Mesenteric fat pad (tissue), 1 donor: ENCODE measurements around the gene SFXN5. TPM values are rescaled to one million over a fixed set of nuclear protein-coding genes. Genes with fewer than 3 reads are reported as not detected.

ENCODE experiments used
- DNase-seq: peaks from one replicate; pipeline ENCODE4 v3.0.0-alpha.2; 2020; ENCODE audit warnings: low spot score
- total RNA-seq: library from RNA; stranded (reverse); fragmentation: NEBNext Ultra II Directional; extraction: Animal tissue kit (Norgen Biotek cat#: 25700); gene quantifications from one replicate; pipeline ENCODE4 v1.2.1, GENCODE V29; 2021
- donor health status: DM: yes; HTN: yes; CAD: no.

The SFXN5 gene
- total RNA-seq, 1 donor from 2014 or later: 11.7 TPM

GRCh38 chr2:72944804-72945449 is 126.6 kb downstream of the SFXN5 start:
- DNase-seq: no peak

DNA sequence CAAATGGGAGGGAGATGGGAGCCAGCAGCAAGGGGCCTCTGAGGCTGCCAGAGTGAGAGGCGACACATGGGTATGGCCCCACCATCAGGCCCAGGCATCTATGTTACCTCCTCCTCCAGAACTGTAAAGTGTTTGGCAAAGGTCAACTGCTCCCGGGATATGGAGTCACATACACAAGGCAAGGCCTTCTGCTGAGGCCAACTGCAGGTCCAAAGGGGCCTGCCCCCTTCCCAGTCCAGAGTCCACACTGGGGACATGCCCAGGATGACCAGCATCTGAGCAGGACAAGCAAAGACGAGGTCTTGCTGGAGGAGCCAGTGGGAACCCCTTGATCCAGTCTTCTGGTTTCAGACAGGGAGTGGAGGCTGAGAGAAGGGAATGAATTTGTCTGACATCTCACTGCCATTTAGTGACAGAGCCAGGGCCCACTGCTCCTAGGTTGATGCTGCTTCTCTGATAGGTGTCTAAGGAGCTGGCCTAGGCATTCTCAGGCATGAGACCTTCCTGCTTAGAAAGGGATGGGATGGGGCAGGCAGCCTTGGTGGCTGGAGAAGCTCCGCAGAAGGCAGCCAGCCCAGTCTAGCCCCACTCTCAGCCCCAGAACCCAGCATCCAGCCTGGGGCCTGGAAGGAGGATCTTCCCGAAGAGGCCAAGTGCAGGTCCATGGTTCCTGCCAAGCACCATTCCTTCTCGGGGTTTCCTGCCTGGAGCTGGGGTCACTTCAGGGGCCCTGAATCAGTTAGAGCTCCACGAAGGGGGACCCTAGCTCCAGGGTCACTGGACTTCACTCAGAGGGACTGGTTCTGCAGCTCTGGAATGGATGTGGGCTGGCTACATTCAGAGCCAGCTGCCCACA is 127.7 kb downstream of the SFXN5 start:
- no peak for DNase-seq

GRCh38 chr2:72942881-72943418 is 128.6 kb downstream of the SFXN5 start:
- DNase-seq: no peak

GRCh38 chr2:72942293-72942692 is 129.2 kb downstream of the SFXN5 start:
- DNase-seq: no peak

- no peak for DNase-seq
Measured at GRCh38 chr2:72940786-72941185, 130.7 kb downstream of the SFXN5 start.

- no peak for DNase-seq
Measured at GRCh38 chr2:72940361-72940760, 131.2 kb downstream of the SFXN5 start.

DNA sequence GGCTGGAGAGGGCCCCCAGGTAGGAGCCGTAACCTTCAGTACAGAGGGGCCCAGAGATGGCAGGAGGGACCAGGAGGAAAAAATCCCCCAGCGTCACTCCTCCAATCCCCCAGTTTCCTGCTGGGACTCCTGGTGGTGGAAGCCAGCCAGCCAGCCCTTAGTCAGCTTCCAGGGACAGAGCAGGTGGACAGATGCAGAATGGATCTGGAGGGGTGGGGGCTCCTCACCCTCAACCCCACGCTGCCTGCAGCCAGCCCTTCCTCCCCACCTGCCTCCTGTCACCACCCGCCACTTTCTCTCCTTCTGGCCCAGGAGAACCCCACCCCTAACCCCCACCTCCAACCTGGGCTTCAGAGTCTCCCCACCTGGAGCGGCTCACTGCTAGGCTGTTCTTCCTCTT is 133.1 kb downstream of the SFXN5 start:
- no peak for DNase-seq

DNA sequence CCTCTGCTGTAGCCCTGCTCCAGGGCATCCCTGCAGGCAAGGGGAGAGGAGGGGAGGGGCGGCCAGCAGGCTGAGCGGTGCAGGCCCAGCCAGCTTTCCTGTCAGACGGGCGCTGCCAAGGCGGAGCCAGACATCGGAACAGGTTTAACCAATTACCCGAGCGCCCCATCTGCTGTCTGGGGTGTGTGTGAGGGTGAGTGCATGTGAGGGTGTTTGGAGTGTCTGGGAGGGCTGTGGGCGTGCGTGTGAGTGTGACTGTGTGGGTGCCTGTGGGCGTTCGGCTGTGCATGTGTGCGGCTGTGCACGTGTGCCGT is 134.2 kb downstream of the SFXN5 start:
- DNase-seq: no peak

GRCh38 chr2:72936660-72937355 is 134.7 kb downstream of the SFXN5 start:
- no peak for DNase-seq

GRCh38 chr2:72935611-72935957 is 135.9 kb downstream of the SFXN5 start:
- DNase-seq: no peak

DNA sequence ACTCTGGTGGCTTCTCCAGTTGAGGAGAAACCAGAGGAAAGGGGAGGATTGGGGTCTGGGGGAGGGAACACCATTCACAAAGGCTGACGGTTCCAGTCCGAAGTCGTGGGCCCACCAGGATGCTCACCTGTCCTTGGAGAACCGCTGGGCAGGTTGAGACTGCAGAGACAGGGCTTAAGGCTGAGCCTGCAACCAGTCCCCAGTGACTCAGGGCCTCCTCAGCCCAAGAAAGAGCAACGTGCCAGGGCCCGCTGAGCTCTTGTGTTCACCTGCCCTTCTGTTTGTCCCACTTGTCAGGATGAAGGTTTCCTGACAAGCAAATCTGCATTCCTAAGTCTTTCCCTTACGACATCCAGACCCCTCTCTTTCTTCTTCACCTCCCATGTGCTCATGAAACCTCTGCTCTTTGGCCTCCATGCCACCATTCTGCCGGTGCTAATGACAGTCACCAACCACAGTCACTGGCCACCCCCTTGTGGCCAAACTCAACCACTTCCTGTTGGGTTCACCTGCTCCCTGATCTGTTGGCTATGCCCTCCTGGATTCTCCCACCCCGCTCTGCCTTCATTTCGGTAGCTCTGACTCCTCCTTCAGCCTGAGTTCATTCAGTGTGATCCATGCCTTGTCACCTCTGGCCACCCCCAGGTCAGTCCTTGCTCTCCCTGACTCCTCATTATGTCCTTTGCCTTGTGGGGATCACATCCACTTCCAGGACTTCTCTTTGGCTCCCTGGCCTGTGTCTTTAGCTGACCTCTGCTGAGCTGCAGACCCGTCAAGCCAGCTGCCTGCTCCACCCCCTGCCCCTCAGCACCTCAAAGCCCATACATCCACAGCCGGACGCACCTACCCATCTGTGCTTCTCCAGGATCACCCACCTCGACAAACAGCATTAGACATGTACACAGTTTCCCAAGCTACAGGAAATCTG is 136.6 kb downstream of the SFXN5 start:
- DNase-seq: no peak

- DNase-seq: no peak
Measured at GRCh38 chr2:72933646-72934151, 137.8 kb downstream of the SFXN5 start.

DNA sequence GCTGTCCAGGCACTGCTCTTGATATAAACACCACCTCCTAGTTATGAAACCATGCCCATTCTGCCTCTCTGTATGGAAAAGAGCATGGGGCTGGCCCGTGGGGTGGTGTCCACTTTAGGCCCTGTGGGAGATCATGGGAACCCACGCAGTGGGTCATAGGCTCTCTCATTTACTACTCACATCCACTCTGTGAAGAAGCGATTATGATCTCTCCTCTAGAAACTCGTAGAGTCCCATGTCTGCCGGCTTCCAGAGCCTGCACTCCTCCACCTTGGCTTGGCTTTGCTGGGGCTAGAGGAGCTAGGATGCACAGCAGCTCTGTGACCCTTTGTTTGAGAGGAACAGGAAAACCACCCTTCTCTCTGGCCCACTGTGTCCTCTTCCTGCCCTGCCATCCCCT is 138.3 kb downstream of the SFXN5 start:
- no peak for DNase-seq

GRCh38 chr2:72932805-72933204 is 138.7 kb downstream of the SFXN5 start:
- DNase-seq: no peak

- no peak for DNase-seq
Measured at GRCh38 chr2:72932045-72932740, 139.3 kb downstream of the SFXN5 start.

GRCh38 chr2:72931280-72931910 is 140.1 kb downstream of the SFXN5 start:
- DNase-seq: peak; percentile 79

DNA sequence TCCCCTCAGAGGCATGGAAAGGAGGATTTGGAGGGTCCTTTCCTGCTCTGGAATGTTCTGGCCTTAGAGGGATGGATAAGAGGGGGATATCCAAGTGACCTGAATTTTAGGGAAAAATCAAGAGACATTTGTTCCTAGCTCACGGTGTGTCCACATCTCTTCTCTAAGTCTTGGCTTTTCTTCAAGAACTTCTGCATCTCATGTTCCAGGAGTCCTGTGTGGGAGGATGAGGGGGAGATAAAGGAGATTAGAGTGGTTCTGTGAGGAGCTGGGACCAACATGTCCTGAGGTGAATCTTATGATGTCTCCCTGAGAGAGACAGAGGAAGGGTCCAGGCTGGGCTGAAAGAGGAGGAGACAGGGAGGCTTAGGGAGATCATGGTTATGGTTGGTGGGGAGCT is 142.5 kb downstream of the SFXN5 start:
- no peak for DNase-seq

- DNase-seq: no peak
Measured at GRCh38 chr2:72927619-72928550, 143.6 kb downstream of the SFXN5 start.
